PC-9 (cell line): Measurements from ENCODE around the gene KIF16B.

ENCODE experiments used
- CTCF ChIP-seq: fragments of 200-600 bp; sonication (generic); conservative IDR thresholded peaks from 2 replicates; pipeline ENCODE4 v1.6.1; 2017; ENCODE audit warnings: mixed run types, antibody characterized with exemption, mild to moderate bottlenecking, moderate library complexity
- EZH2 ChIP-seq: fragments of 200-600 bp; sonication (generic); IDR thresholded peaks from 2 replicates; pipeline ENCODE4 v1.8.0; 2017; ENCODE audit warnings: antibody characterized with exemption, low read depth

- 0 out of 2 replicates have a peak, but pooled peaks have one; percentile 14 for TF ChIP-seq CTCF
- no peak for TF ChIP-seq EZH2
Measured at GRCh38 chr20:16404171-16404570, 169.1 kb downstream of the KIF16B start.
